Measurements from ENCODE around the gene POTEF.
"Not testable (repeated sequence)": the region's sequence is repeated elsewhere in the genome, so short reads cannot be mapped to it uniquely, and the experiment has no call there.

POTEF gene

GRCh38 chr2:130127726-130128125 is 1.3 kb downstream of the POTEF start:
- not testable (repeated sequence) for DNase-seq (ENCODE audit: low read depth)

DNA sequence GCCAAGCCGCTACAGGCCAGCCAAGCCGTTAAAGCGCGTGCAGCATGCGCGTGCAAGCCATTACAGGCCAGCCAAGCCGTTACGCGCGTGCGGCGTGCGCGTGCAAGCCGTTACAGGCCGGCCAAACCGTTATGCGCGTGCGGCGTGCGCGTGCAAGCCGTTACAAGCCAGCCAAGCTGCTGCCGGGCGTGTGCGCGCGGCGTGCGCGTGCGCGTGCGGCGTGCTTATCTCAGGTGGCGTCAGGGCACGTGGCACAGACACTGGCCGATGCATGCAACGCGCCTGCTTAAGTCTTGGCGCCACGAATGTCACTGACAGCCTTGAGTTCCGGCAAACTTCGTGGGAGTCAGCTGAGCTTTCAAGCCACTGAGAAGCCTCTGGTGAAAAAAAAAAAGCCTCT is 8.1 kb downstream of the POTEF start:
- not testable (repeated sequence) for DNase-seq (ENCODE audit: low read depth)

DNA sequence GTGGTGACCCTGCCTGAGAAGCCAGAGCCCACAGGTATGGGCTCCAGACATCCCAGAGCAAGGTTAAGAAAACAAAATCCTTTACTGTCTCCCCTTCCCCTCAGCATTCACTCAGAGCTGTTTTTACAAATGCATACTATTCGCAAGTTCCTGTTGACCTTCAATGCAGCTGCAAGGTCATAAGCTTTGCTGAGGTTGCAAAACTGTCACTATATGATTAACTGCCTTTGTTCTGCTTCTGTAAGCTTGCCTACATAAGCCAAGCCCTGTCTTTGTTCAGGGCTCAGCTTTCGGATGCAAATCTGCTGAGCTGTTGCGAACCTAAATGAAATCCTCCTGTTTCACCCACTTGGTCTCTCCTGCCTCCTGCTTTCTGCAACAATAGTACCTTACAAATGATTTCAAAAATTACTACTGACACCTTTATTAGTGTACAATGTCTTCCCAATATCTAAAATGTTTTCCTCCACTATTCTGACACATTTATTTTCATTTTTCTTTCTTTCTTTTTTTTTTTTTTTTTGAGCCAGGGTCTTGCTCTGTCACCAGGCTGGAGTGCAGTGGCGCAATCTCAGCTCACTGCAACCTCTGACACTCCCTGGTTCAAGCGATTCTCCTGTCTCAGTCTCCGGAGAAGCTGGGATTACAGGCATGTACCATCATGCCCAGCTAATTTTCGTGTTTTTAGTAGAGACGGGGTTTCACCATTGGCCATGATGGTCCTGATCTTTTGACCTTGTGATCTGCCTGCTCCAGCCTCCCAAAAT is 26.2 kb downstream of the POTEF start:
- not testable (repeated sequence) for DNase-seq (ENCODE audit: low read depth)

DNA sequence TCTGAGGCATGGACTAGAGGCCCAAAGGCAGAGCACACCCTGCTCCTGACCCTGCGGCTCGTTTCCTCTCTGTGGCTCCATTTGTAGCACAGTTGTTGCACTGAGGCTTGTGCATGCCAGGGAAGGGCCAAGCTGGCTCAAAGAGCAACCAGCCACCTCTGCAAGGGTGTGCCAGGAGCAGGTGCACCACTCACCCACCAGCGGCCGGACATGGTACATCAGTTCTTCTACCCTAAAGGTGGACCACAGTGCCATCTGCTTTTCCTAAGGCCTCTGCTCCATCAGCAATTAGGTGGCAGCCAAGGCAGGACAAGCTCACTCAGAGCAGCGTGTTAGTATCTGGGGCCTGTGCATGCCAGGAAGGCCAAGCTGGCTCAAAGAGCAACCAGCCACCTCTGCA is 66.4 kb downstream of the POTEF start:
- not testable (repeated sequence) for DNase-seq (ENCODE audit: low read depth)

DNA sequence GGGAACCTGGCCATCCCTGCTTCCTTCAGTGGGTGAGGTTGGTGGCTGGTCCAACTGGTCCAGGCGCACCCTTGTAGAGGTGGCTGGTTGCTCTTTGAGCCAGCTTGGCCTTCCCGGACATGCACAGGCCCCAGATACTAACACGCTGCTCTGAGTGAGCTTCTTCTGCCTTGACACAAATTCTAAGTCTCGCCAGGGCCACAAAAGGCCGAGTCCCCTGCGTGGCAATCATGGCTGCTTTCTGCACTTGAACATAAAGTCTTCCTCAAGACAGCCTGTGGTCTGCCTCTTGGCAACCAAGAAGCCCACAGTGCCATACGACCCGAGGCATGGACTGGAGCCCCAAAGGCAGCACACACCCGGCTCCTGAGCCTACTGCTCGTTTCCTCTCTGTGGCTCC is 69.0 kb downstream of the POTEF start:
- not testable (repeated sequence) for DNase-seq (ENCODE audit: low read depth)

DNA sequence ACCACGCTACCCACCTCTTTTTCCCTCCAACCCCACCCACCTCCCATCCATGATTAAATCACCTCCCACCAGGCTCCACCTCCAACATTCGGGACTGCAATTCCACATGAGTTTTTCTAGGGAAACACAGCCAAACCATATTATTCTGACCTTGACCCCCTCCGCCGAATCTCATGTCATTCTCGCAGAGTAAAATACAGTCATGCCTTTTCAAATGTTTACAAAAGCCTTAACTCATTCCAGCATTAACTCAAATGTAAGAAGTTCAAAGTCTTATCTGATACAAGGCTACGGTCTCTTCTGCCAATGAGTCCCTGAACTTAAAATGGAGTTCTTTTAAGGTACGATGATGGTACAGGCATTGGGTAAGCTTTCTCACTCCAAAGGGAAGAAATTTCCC is 72.7 kb downstream of the POTEF start:
- DNase-seq (ENCODE audit: low read depth), result not testable (repeated sequence)

GRCh38 chr2:130053217-130053911 is 75.7 kb downstream of the POTEF start:
- DNase-seq (ENCODE audit: low read depth), result not testable (repeated sequence)

GRCh38 chr2:130052376-130052775 is 76.6 kb downstream of the POTEF start:
- not testable (repeated sequence) for DNase-seq (ENCODE audit: low read depth)

- DNase-seq (ENCODE audit: low read depth), result not testable (repeated sequence)
Observed at GRCh38 chr2:130048422-130048821, 80.6 kb downstream of the POTEF start.

- DNase-seq (ENCODE audit: low read depth), result not testable (repeated sequence)
Observed at GRCh38 chr2:130038265-130038603, 90.8 kb downstream of the POTEF start.

GRCh38 chr2:130025931-130026330 is 103.1 kb downstream of the POTEF start:
- DNase-seq (ENCODE audit: low read depth), result not testable (repeated sequence)

Data from stimulated activated CD4-positive, alpha-beta T cell treated with anti-CD3 and anti-CD28 coated beads, Interleukin-2, amount 100 ng/mL, for 4 hours (primary cell).